Measurements from ENCODE around the gene PROM1.
A peak's percentile ranks its signal among the peaks of the same experiment; 100 is the strongest.

PROM1 gene

GRCh38 chr4:16083241-16084191 lies at the start of gene PROM1:
Gene PROM1, minus strand, starts transcription at chr4:16084023. Its CDS starts 8,117 bp downstream, at chr4:16075906.
- DNase-seq = no peak

- no peak for DNase-seq
Observed at GRCh38 chr4:16133406-16133805, 49.6 kb upstream of the PROM1 start.

GRCh38 chr4:16131293-16131692 lies 47.5 kb upstream of the PROM1 start:
- DNase-seq = no peak

- DNase-seq = no peak
Observed at GRCh38 chr4:16129336-16129735, 45.5 kb upstream of the PROM1 start.

- no peak for DNase-seq
Observed at GRCh38 chr4:16126714-16127113, 42.9 kb upstream of the PROM1 start.

GRCh38 chr4:16125571-16126445 lies 42.0 kb upstream of the PROM1 start:
- DNase-seq = no peak

GRCh38 chr4:16124232-16124631 lies 40.4 kb upstream of the PROM1 start:
- DNase-seq = no peak

- no peak for DNase-seq
Observed at GRCh38 chr4:16123356-16124084, 39.7 kb upstream of the PROM1 start.

- DNase-seq = no peak
Observed at GRCh38 chr4:16122784-16123183, 39.0 kb upstream of the PROM1 start.

- no peak for DNase-seq
Observed at GRCh38 chr4:16122308-16122711, 38.5 kb upstream of the PROM1 start.

GRCh38 chr4:16120720-16121119 lies 36.9 kb upstream of the PROM1 start:
- DNase-seq = peak; percentile 41

- no peak for DNase-seq
Observed at GRCh38 chr4:16119981-16120380, 36.2 kb upstream of the PROM1 start.

- no peak for DNase-seq
Observed at GRCh38 chr4:16118090-16118489, 34.3 kb upstream of the PROM1 start.

- no peak for DNase-seq
Observed at GRCh38 chr4:16117164-16117563, 33.3 kb upstream of the PROM1 start.

GRCh38 chr4:16116493-16116990 lies 32.7 kb upstream of the PROM1 start:
- DNase-seq = no peak

- no peak for DNase-seq
Observed at GRCh38 chr4:16116019-16116418, 32.2 kb upstream of the PROM1 start.

GRCh38 chr4:16114546-16114945 lies 30.7 kb upstream of the PROM1 start:
- DNase-seq = no peak

- DNase-seq = no peak
Observed at GRCh38 chr4:16113741-16114140, 29.9 kb upstream of the PROM1 start.

- DNase-seq = no peak
Observed at GRCh38 chr4:16111533-16111932, 27.7 kb upstream of the PROM1 start.

- no peak for DNase-seq
Observed at GRCh38 chr4:16110661-16111290, 27.0 kb upstream of the PROM1 start.

GRCh38 chr4:16110199-16110598 lies 26.4 kb upstream of the PROM1 start:
- no peak for DNase-seq

GRCh38 chr4:16109256-16109655 lies 25.4 kb upstream of the PROM1 start:
- no peak for DNase-seq
